ENCODE data around the gene RAB40C.

RAB40C gene

DNA sequence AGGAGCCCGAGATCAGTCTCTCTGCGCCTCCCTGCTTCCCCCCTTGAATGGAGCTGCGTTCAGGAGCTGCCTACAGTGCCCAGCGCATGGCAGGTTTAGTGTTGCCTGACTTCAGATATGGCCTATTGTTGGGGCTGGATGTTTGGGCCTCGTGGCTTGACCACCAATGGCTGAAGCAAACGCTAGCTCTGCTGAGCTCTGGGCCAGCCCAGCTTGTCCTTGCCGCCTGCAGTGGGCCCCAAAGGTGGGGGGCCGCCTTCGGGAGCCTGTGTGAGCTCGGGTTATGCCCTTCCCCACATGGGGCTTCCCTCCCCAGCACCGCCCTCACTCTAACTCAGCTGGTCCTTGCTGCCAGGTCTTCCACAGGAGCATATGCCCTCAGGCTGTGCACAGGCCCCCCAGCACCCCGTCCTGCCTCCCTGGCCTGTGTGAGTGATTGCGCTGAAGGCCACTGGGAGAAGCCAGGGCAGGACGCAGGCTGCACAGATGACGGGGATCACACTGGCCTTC, 48.2 kb downstream of the RAB40C start:
- H3K27ac ChIP-seq (replicated peaks) = no peak overlapping the region; the same call in 1 of the 2 replicates
- no peak for DNase-seq (ENCODE audit: low read depth in 1 of 2, low spot score in 1 of 2)
- no peak overlapping the region for H3K4me3 ChIP-seq (replicated peaks; ENCODE audit: insufficient read depth, low read length)
- no peaks in the 10 kb centered on the region for H3K27me3 ChIP-seq (ENCODE audit: insufficient read depth, poor library complexity, severe bottlenecking)
- no peak for TF ChIP-seq SPI1 (IDR thresholded peaks at IDR 0.05; ENCODE audit: borderline replicate concordance, low read depth)
- TF ChIP-seq POLR2AphosphoS5 (IDR thresholded peaks at IDR 0.05; ENCODE audit: low read depth) = no peak
- TF ChIP-seq, protein P1, sequence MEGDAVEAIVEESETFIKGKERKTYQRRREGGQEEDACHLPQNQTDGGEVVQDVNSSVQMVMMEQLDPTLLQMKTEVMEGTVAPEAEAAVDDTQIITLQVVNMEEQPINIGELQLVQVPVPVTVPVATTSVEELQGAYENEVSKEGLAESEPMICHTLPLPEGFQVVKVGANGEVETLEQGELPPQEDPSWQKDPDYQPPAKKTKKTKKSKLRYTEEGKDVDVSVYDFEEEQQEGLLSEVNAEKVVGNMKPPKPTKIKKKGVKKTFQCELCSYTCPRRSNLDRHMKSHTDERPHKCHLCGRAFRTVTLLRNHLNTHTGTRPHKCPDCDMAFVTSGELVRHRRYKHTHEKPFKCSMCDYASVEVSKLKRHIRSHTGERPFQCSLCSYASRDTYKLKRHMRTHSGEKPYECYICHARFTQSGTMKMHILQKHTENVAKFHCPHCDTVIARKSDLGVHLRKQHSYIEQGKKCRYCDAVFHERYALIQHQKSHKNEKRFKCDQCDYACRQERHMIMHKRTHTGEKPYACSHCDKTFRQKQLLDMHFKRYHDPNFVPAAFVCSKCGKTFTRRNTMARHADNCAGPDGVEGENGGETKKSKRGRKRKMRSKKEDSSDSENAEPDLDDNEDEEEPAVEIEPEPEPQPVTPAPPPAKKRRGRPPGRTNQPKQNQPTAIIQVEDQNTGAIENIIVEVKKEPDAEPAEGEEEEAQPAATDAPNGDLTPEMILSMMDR (IDR thresholded peaks at IDR 0.05; ENCODE audit: insufficient read depth, low read length) = no peak
- no peak for TF ChIP-seq GABPA (IDR thresholded peaks at IDR 0.05; ENCODE audit: low read depth)
- no peak for TF ChIP-seq REST (IDR thresholded peaks at IDR 0.05; ENCODE audit: insufficient replicate concordance, low read depth)

- Histone ChIP-seq H3K27ac (replicated peaks) (no peak overlapping the region), H3K4me3 (replicated peaks; ENCODE audit: insufficient read depth, low read length) (no peak overlapping the region), H3K27me3 (ENCODE audit: insufficient read depth, poor library complexity, severe bottlenecking) (no peaks in the 10 kb centered on the region)
- no peak for TF ChIP-seq POLR2AphosphoS5 (IDR thresholded peaks at IDR 0.05; ENCODE audit: low read depth)
- no peak for TF ChIP-seq SPI1 (IDR thresholded peaks at IDR 0.05; ENCODE audit: borderline replicate concordance, low read depth)
- no peak for TF ChIP-seq REST (IDR thresholded peaks at IDR 0.05; ENCODE audit: insufficient replicate concordance, low read depth)
- TF ChIP-seq GABPA (IDR thresholded peaks at IDR 0.05; ENCODE audit: low read depth) = no peak
- TF ChIP-seq, protein P1 (IDR thresholded peaks at IDR 0.05; ENCODE audit: insufficient read depth, low read length) = no peak
- DNase-seq (ENCODE audit: low read depth in 1 of 2, low spot score in 1 of 2) = no peak
These were observed 49.0 kb downstream of the RAB40C start for GRCh38 chr16:638836-639235.

DNA sequence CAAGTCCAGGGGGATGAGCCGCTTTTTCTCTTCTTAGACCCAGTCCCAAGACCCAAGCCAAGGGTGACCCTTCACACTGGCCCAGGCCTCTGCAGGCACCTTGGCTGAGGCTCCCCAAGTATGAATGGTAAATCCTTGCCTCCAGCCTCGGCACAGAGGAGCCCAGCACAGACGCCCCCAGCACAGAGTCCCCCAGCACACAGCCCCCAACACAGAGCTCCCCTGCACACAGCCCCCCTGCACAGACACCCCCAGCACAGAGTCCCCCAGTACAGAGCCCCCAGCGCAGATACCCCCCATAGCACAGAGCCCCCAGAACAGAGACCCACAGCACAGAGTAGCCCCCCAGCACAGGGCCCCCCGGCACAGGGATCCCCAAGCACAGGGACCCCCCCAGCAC, 50.7 kb downstream of the RAB40C start:
- Histone ChIP-seq H3K27ac (replicated peaks) (no peak overlapping the region), H3K27me3 (ENCODE audit: insufficient read depth, poor library complexity, severe bottlenecking) (no peaks in the 10 kb centered on the region), H3K4me3 (replicated peaks; ENCODE audit: insufficient read depth, low read length) (peak overlapping the region; percentile 68)
- no peak for TF ChIP-seq POLR2AphosphoS5 (IDR thresholded peaks at IDR 0.05; ENCODE audit: low read depth)
- TF ChIP-seq, protein P1 (IDR thresholded peaks at IDR 0.05; ENCODE audit: insufficient read depth, low read length) = no peak
- no peak for TF ChIP-seq SPI1 (IDR thresholded peaks at IDR 0.05; ENCODE audit: borderline replicate concordance, low read depth)
- TF ChIP-seq REST (IDR thresholded peaks at IDR 0.05; ENCODE audit: insufficient replicate concordance, low read depth) = no peak
- TF ChIP-seq GABPA (IDR thresholded peaks at IDR 0.05; ENCODE audit: low read depth) = no peak
- DNase-seq (ENCODE audit: low read depth in 1 of 2, low spot score in 1 of 2) = no peak

Data from HL-60 (cell line).